GM19463 (cell line): ENCODE measurements around the gene UBXN10.
A peak's percentile ranks its signal among the peaks of the same experiment; 100 is the strongest.
"Not testable (repeated sequence)": the region's sequence is repeated elsewhere in the genome, so short reads cannot be mapped to it uniquely, and the experiment has no call there.

Experiments
- ATAC-seq: cut with Tn5 transposase; IDR thresholded peaks from one replicate; pipeline ENCODE4 v1.9.1; 2021; ENCODE audit warnings: mild to moderate bottlenecking, moderate library complexity; ENCODE audit not compliant: unreplicated experiment

Gene UBXN10

GRCh38 chr1:20199403-20199802, 13.5 kb downstream of the UBXN10 start:
- no peak for ATAC-seq

DNA sequence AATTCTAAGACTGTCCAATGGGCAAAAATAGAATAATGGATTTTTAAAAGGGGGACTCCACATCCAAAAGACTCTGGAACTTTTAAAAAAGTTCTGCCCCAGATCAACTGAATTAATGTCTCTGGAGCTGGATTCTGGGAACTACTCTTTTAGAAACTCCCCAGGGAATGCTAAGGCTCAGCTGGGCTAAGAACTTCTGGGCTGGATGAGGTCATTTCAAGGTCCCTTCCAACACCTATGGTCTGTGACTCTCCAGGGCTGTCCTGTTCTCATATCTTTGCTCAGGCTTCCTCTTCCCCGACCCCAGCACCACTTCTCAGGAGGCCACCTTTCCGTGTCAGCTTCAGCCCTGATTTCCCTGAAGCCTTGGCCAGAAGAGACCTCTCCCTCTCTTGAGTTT, 13.9 kb downstream of the UBXN10 start:
- ATAC-seq = no peak

- ATAC-seq = no peak
Observed at GRCh38 chr1:20200966-20201365, 15.1 kb downstream of the UBXN10 start.

DNA sequence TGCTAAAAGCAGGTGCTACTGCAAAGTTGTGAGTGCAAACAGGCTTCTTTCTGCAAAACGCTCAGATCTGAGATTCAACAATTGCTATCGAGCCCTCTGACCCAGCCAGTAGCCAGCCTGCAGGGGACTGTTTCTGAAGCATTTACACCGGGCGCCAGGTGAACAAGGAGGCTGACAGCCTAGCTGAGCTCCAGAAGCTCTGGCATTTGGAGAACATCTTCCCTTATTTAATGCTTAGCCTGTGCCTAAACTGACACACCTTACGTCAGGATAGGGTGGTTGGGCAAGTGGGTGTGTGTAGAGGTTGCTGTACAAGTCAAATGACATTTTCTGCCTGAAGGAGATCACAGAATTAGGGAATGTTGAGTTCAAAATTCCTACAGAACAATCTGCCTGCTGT, 16.3 kb downstream of the UBXN10 start:
- no peak for ATAC-seq

DNA sequence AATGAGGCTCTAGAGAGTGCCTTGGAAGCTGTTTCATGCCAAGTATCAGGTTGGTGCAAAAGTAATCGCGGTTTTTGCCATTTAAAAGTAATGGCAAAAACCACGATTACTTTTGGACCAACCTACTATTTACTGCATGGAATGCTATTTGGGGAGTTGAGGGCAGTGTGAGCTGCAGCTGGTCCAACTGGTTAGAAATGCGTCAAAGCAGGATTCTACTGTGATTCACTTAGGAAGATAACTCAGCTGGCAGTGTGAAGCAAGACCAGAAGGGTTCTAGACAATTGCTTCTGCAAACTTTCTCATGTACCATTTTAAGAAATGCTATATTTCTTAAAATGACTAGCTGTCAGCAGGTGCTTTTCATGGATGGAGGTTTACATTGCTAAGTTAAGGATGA, 21.6 kb downstream of the UBXN10 start:
- no peak for ATAC-seq

DNA sequence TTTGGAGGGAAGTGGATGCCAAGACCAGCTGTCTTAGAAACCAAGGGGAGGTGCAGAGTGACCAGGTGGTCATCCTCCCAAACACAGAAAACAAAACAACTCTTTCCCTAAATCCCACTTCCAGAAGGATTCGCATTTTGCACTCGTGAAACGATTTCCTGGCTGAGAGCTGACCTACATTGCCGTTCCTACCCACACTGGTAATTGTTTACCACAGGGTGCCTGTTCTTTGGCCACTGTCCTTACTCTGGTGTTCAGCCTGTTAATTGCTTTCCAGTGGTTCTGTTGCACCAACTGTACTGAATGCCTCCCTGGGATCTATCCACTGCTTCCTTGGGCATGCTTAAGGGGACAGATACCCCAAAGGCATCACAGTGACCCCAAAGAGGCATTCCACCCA, 23.6 kb downstream of the UBXN10 start:
- no peak for ATAC-seq

GRCh38 chr1:20210736-20211460, 25.0 kb downstream of the UBXN10 start:
- no peak for ATAC-seq

GRCh38 chr1:20211511-20211931, 25.6 kb downstream of the UBXN10 start:
- no peak for ATAC-seq

DNA sequence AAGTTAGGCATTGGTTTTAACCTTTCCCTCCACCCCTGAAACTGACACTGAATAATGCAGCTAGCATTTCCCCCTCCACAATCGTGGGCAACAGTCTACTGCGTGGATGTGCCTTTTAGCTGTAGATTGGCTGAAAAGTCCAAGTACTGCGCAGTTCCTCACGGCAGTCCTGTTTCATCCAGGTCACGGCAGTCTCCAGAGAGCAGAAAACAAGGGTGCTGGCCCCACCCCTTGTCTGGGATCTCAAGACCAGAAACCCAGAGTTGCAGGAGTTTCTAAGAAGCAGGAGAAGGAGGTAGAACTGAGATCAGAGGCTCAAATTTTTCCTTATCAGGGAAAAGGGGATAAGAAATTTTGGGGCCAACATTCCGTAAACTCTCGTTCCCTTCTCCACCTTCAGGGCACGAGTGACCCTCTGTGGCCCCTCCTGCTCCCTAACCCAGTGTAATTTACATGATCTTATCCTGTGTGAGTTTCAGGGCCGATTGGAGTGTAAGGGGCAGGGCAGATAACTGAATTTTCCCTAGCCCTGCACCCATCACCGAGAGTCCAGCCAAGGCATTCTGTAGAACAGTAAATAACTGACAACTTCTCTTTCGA, 26.3 kb downstream of the UBXN10 start:
- ATAC-seq = no peak

GRCh38 chr1:20212685-20213331, 26.9 kb downstream of the UBXN10 start:
- ATAC-seq = no peak

- ATAC-seq = no peak
Observed at GRCh38 chr1:20215716-20216115, 29.8 kb downstream of the UBXN10 start.

GRCh38 chr1:20216574-20216973, 30.7 kb downstream of the UBXN10 start:
- ATAC-seq = peak; percentile 36

- not testable (repeated sequence) for ATAC-seq
Observed at GRCh38 chr1:20219053-20219452, 33.2 kb downstream of the UBXN10 start.

DNA sequence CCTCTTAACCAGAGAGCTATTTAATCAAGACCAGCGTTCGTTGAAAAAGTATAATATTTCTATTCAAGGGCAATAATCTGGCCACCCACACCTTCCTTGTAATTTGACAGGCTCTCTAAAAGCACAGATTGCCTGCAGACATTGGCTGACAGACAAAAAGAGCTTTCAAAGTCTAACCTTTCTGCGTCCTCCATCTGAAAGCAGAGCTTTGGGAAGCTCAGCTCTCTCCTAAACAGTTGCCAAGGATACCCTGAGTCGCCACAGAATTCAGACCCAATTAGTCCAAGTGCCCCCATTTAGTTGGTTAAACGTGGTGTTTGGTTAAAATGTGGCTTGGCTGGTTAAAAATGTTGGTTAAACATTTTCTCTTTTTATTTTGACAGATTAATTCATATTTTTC, 34.1 kb downstream of the UBXN10 start:
- no peak for ATAC-seq

DNA sequence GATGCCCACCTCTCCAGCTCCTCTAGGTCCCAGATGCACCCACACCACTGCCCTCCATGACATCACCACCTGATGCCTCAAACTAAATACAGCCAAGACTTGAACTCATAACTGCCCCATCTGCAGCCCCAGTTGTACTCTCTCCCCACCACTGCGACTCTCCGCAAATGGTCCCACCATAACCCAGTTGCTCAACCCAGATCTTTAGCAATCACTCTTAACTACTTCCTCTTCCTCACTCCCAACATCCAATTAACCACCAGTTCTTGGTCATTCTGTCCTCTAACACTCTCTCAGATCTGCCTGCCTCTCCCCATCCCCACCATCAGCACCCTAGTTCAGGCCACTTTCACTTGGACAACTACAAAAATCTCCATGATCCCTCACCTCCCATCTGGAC, 37.2 kb downstream of the UBXN10 start:
- no peak for ATAC-seq

GRCh38 chr1:20223551-20224419, 37.9 kb downstream of the UBXN10 start:
- no peak for ATAC-seq

GRCh38 chr1:20224546-20224945, 38.6 kb downstream of the UBXN10 start:
- ATAC-seq = no peak

- ATAC-seq = no peak
Observed at GRCh38 chr1:20227704-20228103, 41.8 kb downstream of the UBXN10 start.

- ATAC-seq = no peak
Observed at GRCh38 chr1:20228314-20228825, 42.5 kb downstream of the UBXN10 start.

DNA sequence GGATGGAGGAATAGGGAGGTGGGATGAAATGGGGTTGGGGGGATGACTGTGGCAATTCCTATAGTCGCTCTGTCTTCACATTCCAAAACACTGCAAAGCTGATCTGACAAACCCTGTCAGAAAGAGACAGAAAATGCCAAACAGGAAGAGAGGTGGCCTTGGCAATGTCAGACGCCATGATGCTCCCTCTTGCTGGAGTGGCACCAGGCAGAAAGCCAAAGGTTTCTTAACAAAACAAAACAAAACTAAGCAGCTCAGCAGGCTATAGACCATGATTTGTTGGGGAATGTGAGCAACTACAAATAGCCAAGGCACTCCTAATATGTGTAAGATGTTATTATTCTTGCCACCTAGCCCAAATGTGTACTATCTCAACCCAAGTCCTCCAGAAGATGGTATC, 43.3 kb downstream of the UBXN10 start:
- ATAC-seq = no peak

DNA sequence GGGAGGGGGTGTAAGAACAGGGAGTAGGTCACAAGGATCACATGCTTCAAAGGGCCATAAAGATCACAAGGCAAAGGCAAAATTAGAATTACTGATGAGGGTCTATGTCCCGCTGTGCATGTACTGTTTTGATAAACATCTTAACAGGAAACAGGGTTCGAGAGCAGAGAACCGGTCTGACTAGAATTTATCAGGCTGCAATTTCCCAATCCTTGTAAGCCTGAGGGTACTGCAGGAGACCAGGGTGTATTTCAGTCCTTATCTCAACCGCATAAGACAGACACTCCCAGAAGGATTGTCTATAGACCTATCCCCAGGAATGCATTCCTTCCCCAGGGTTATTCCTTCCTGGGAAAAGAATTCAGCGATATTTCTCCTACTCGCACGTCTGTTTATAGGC, 46.7 kb downstream of the UBXN10 start:
- ATAC-seq = not testable (repeated sequence)
